Fibroblast of mammary gland (primary cell): ENCODE data around the gene OTOG.

Experiments used
- DNase-seq: peaks from one replicate; pipeline ENCODE4 v3.0.0-alpha.2; 2010; ENCODE audit warnings: low read depth
- H3K4me3 ChIP-seq: 2 replicates; pipeline ENCODE4 v1.5.1; 2011; ENCODE audit warnings: low read depth, mild to moderate bottlenecking, low read length, moderate library complexity; ENCODE audit not compliant: control insufficient read depth
- CTCF ChIP-seq: conservative IDR thresholded peaks from 2 replicates; pipeline ENCODE4 v1.5.1; 2011; ENCODE audit warnings: low read depth, low read length, inconsistent platforms; ENCODE audit not compliant: control insufficient read depth, insufficient read depth

The OTOG gene

GRCh38 chr11:17652556-17652955 lies 105.5 kb downstream of the OTOG start:
- DNase-seq = no peak
- no peak overlapping the region for H3K4me3 ChIP-seq
- TF ChIP-seq CTCF = no peak

- H3K4me3 ChIP-seq = no peak overlapping the region
- no peak for DNase-seq
- no peak for TF ChIP-seq CTCF
Measured at GRCh38 chr11:17653611-17654010, 106.6 kb downstream of the OTOG start.

GRCh38 chr11:17655682-17656081 lies 108.6 kb downstream of the OTOG start:
- no peak for DNase-seq
- no peak for TF ChIP-seq CTCF

GRCh38 chr11:17658211-17658610 lies 111.2 kb downstream of the OTOG start:
- DNase-seq = no peak
- H3K4me3 ChIP-seq = no peak overlapping the region
- no peak for TF ChIP-seq CTCF

More at GRCh38 chr11:17655682-17656081, 108.6 kb downstream of the OTOG start:
- no peak overlapping the region for H3K4me3 ChIP-seq

- no peak for TF ChIP-seq CTCF
- no peak overlapping the region for H3K4me3 ChIP-seq
- DNase-seq = no peak
Measured at GRCh38 chr11:17668166-17668565, 121.1 kb downstream of the OTOG start.

GRCh38 chr11:17672469-17672868 lies 125.4 kb downstream of the OTOG start:
- TF ChIP-seq CTCF = no peak
- DNase-seq = no peak
- H3K4me3 ChIP-seq = no peak overlapping the region

- no peak overlapping the region for H3K4me3 ChIP-seq
- no peak for DNase-seq
- no peak for TF ChIP-seq CTCF
Measured at GRCh38 chr11:17673951-17674350, 126.9 kb downstream of the OTOG start.
